ENCODE data around the gene USP12.

Gene USP12

GRCh38 chr13:27053210-27053884, 118.3 kb downstream of the USP12 start:
- Histone ChIP-seq H3K9me2 (replicated peaks; ENCODE audit: low read depth, low read length) (no peaks in the 10 kb centered on the region), H3K9me3 (ENCODE audit: insufficient read depth, low read depth, low read length) (no peaks in the 10 kb centered on the region), H3K9ac (ENCODE audit: low read depth, low read length, poor library complexity, severe bottlenecking) (no peak overlapping the region), H3K4me3 (ENCODE audit: low read length, poor library complexity, severe bottlenecking) (no peak overlapping the region), H4K20me1 (ENCODE audit: insufficient read depth, low read length, poor library complexity, severe bottlenecking) (no peaks in the 10 kb centered on the region), H3K36me3 (ENCODE audit: insufficient read depth, low read length) (no peaks in the 10 kb centered on the region), H3K27me3 (ENCODE audit: insufficient read depth, low read length, poor library complexity, severe bottlenecking) (no peaks in the 10 kb centered on the region), H3K4me2 (ENCODE audit: low read depth, low read length, poor library complexity, severe bottlenecking) (no peak overlapping the region), H3K79me2 (ENCODE audit: insufficient read depth, low read length) (no peaks in the 10 kb centered on the region), H3K4me1 (ENCODE audit: insufficient read depth, low read length, poor library complexity, severe bottlenecking) (peaks cover 28% of the 10 kb centered on the region), H2AFZ (ENCODE audit: low read length) (no peak overlapping the region), H3F3A (ENCODE audit: low read depth) (no peaks in the 10 kb centered on the region)
- TF ChIP-seq EZH2phosphoT487 (IDR thresholded peaks at IDR 0.05; ENCODE audit: borderline replicate concordance) = no peak
- no peak for TF ChIP-seq CTCF (conservative IDR thresholded peaks at IDR 0.05; ENCODE audit: low read length)

- no peak overlapping the region for H2AFZ ChIP-seq (ENCODE audit: low read length)
- no peaks in the 10 kb centered on the region for H3F3A ChIP-seq (ENCODE audit: low read depth)
- H3K79me2 ChIP-seq (ENCODE audit: insufficient read depth, low read length) = no peaks in the 10 kb centered on the region
- no peak overlapping the region for H3K4me3 ChIP-seq (ENCODE audit: low read length, poor library complexity, severe bottlenecking)
- no peaks in the 10 kb centered on the region for H3K9me2 ChIP-seq (replicated peaks; ENCODE audit: low read depth, low read length)
- no peak overlapping the region for H3K4me2 ChIP-seq (ENCODE audit: low read depth, low read length, poor library complexity, severe bottlenecking)
- no peaks in the 10 kb centered on the region for H4K20me1 ChIP-seq (ENCODE audit: insufficient read depth, low read length, poor library complexity, severe bottlenecking)
- peaks cover 28% of the 10 kb centered on the region for H3K4me1 ChIP-seq (ENCODE audit: insufficient read depth, low read length, poor library complexity, severe bottlenecking)
- TF ChIP-seq CTCF (conservative IDR thresholded peaks at IDR 0.05; ENCODE audit: low read length) = no peak
- TF ChIP-seq EZH2phosphoT487 (IDR thresholded peaks at IDR 0.05; ENCODE audit: borderline replicate concordance) = no peak
- no peaks in the 10 kb centered on the region for H3K27me3 ChIP-seq (ENCODE audit: insufficient read depth, low read length, poor library complexity, severe bottlenecking)
- H3K9ac ChIP-seq (ENCODE audit: low read depth, low read length, poor library complexity, severe bottlenecking) = no peak overlapping the region
- H3K36me3 ChIP-seq (ENCODE audit: insufficient read depth, low read length) = no peaks in the 10 kb centered on the region
- H3K9me3 ChIP-seq (ENCODE audit: insufficient read depth, low read depth, low read length) = no peaks in the 10 kb centered on the region
These were observed 118.9 kb downstream of the USP12 start for GRCh38 chr13:27052551-27053208.

GRCh38 chr13:27047081-27047480, 124.5 kb downstream of the USP12 start:
- Histone ChIP-seq H3K4me1 (ENCODE audit: insufficient read depth, low read length, poor library complexity, severe bottlenecking) (peaks cover 14% of the 10 kb centered on the region), H4K20me1 (ENCODE audit: insufficient read depth, low read length, poor library complexity, severe bottlenecking) (no peaks in the 10 kb centered on the region), H2AFZ (ENCODE audit: low read length) (no peak overlapping the region), H3K9ac (ENCODE audit: low read depth, low read length, poor library complexity, severe bottlenecking) (no peak overlapping the region), H3K9me3 (ENCODE audit: insufficient read depth, low read depth, low read length) (no peaks in the 10 kb centered on the region), H3K4me2 (ENCODE audit: low read depth, low read length, poor library complexity, severe bottlenecking) (no peak overlapping the region), H3F3A (ENCODE audit: low read depth) (no peaks in the 10 kb centered on the region), H3K9me2 (replicated peaks; ENCODE audit: low read depth, low read length) (no peaks in the 10 kb centered on the region), H3K36me3 (ENCODE audit: insufficient read depth, low read length) (no peaks in the 10 kb centered on the region), H3K4me3 (ENCODE audit: low read length, poor library complexity, severe bottlenecking) (no peak overlapping the region), H3K79me2 (ENCODE audit: insufficient read depth, low read length) (no peaks in the 10 kb centered on the region), H3K27me3 (ENCODE audit: insufficient read depth, low read length, poor library complexity, severe bottlenecking) (no peaks in the 10 kb centered on the region)
- TF ChIP-seq CTCF (conservative IDR thresholded peaks at IDR 0.05; ENCODE audit: low read length) = no peak
- no peak for TF ChIP-seq EZH2phosphoT487 (IDR thresholded peaks at IDR 0.05; ENCODE audit: borderline replicate concordance)

Data from Loucy (cell line).